Glomerular endothelial cell (primary cell): ENCODE measurements around the gene KRT17. TPM values are rescaled to one million over a fixed set of nuclear protein-coding genes. Genes with fewer than 3 reads are reported as not detected.
"Not testable (repeated sequence)": the region's sequence is repeated elsewhere in the genome, so short reads cannot be mapped to it uniquely, and the experiment has no call there.

Experiments
- DNase-seq: peaks from one replicate; pipeline ENCODE4 v3.0.0-alpha.2; 2011; ENCODE audit warnings: low read depth, low spot score; ENCODE audit errors: extremely low read depth
- total RNA-seq: library from RNA; depleted of rRNA; stranded (reverse); fragments of >200 nt; gene quantifications from 2 replicates; pipeline ENCODE4 v1.2.3, GENCODE V29; 2015

The KRT17 gene
- total RNA-seq, 1 donor from 2014 or later = 2.7 TPM

- no peak for DNase-seq
These were observed 24.1 kb downstream of the KRT17 start for GRCh38 chr17:41600318-41600717.

GRCh38 chr17:41599680-41600079 is 24.7 kb downstream of the KRT17 start:
- no peak for DNase-seq

GRCh38 chr17:41595585-41595984 is 28.8 kb downstream of the KRT17 start:
- no peak for DNase-seq

GRCh38 chr17:41594363-41594915 is 29.9 kb downstream of the KRT17 start:
- no peak for DNase-seq

GRCh38 chr17:41593306-41593981 is 30.9 kb downstream of the KRT17 start:
- no peak for DNase-seq

- DNase-seq = no peak
These were observed 31.6 kb downstream of the KRT17 start for GRCh38 chr17:41592601-41593305.

GRCh38 chr17:41589301-41589700 is 35.1 kb downstream of the KRT17 start:
- no peak for DNase-seq

GRCh38 chr17:41588126-41588810 is 36.1 kb downstream of the KRT17 start:
- no peak for DNase-seq

- DNase-seq = no peak
These were observed 37.4 kb downstream of the KRT17 start, which contains the start of gene KRT14 for GRCh38 chr17:41586863-41587495. Gene KRT14, minus strand, starts transcription at chr17:41586895. Its CDS starts 61 bp downstream, at chr17:41586834.

- DNase-seq = no peak
These were observed 38.9 kb downstream of the KRT17 start for GRCh38 chr17:41585301-41586056.

GRCh38 chr17:41584331-41584927 is 39.9 kb downstream of the KRT17 start:
- DNase-seq = not testable (repeated sequence)

- DNase-seq = no peak
These were observed 40.9 kb downstream of the KRT17 start for GRCh38 chr17:41583137-41584127.

GRCh38 chr17:41582061-41582968 is 42.1 kb downstream of the KRT17 start:
- not testable (repeated sequence) for DNase-seq

GRCh38 chr17:41581366-41582060 is 42.9 kb downstream of the KRT17 start:
- no peak for DNase-seq

GRCh38 chr17:41580687-41581365 is 43.5 kb downstream of the KRT17 start:
- no peak for DNase-seq

- DNase-seq = no peak
These were observed 44.2 kb downstream of the KRT17 start for GRCh38 chr17:41580244-41580575.
